ENCODE data around the gene WRAP53.
"Not testable (repeated sequence)": the region's sequence is repeated elsewhere in the genome, so short reads cannot be mapped to it uniquely, and the experiment has no call there.

The WRAP53 gene
- 7.4 to 13.0 (median 10.3) reads per million in 3 donors for total RNA-seq

DNA sequence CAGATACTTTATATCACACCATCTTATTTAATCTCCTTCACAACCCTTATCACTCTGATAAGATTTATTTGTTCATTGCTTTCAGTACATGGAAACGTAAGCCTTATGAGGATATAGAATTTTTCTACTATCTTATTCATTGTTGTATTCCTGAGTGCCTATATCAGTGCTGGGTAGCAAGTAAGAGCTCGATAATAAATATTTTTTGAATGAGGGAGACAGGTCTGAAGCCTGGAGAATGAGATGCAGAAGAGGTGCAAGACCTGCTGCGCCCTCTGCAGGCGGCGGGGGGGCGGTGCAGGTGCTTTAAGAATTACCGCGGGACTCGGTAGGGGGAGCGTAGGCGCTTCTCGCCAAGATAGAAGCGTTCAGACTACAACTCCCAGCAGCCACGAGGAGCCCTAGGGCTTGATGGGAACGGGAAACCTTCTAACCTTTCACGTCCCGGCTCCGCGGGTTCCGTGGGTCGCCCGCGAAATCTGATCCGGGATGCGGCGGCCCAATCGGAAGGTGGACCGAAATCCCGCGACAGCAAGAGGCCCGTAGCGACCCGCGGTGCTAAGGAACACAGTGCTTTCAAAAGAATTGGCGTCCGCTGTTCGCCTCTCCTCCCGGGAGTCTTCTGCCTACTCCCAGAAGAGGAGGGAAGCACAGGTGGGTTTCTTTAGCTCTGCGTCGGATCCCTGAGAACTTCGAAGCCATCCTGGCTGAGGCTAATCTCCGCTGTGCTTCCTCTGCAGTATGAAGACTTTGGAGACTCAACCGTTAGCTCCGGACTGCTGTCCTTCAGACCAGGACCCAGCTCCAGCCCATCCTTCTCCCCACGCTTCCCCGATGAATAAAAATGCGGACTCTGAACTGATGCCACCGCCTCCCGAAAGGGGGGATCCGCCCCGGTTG lies at the start of gene WRAP53:
TSS of gene WRAP53 (plus strand) at position 570 of the 900 bp plus-strand sequence. CDS start at position 742, 172 bp downstream.
- no peaks in the 10 kb centered on the region for H3K36me3 ChIP-seq (ENCODE audit: control insufficient read depth, insufficient read depth, low read length)
- peaks cover 29% of the 10 kb centered on the region for H3K4me1 ChIP-seq (ENCODE audit: control insufficient read depth, insufficient read depth, low read length, poor library complexity, severe bottlenecking)
- peak within 1 kb of the TSS; percentile 98 for H3K27ac ChIP-seq (ENCODE audit: insufficient read depth, low read length, poor library complexity, severe bottlenecking)
- peak within 1 kb of the TSS; percentile 97 for H3K4me3 ChIP-seq (ENCODE audit: insufficient read depth, low read depth, low read length, poor library complexity, severe bottlenecking)
- peak; percentile 87 to 92 (median 92) for DNase-seq
- H3K9me3 ChIP-seq (ENCODE audit: control insufficient read depth, low read length): no peaks in the 10 kb centered on the region
- H3K27me3 ChIP-seq (replicated peaks; ENCODE audit: control insufficient read depth, insufficient read depth, low read length, poor library complexity, severe bottlenecking): no peaks in the 10 kb centered on the region

DNA sequence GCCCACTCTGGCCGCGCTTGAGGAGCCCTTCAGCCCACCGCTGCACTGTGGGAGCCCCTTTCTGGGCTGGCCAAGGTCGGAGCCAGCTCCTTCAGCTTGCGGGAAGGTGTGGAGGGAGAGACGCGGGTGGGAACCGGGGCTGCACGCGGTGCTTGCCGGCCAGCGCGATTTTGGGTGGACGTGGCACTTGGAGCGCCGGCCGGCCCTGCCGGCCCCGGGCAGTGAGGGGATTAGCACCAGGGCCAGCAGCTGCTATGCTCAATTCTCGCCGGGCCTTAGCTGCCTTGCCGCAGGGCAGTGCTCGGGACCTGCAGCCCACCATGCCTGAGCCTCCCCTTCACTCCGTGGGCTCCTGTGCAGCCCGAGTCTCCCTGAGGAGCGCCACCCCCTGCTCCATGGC lies 47.5 kb upstream of the WRAP53 start:
- Histone ChIP-seq H3K27me3 (replicated peaks; ENCODE audit: control insufficient read depth, insufficient read depth, low read length, poor library complexity, severe bottlenecking) (no peaks in the 10 kb centered on the region), H3K27ac (ENCODE audit: insufficient read depth, low read length, poor library complexity, severe bottlenecking) (no peak overlapping the region), H3K36me3 (ENCODE audit: control insufficient read depth, insufficient read depth, low read length) (no peaks in the 10 kb centered on the region), H3K9me3 (ENCODE audit: control insufficient read depth, low read length) (no peaks in the 10 kb centered on the region), H3K4me1 (ENCODE audit: control insufficient read depth, insufficient read depth, low read length, poor library complexity, severe bottlenecking) (no peaks in the 10 kb centered on the region), H3K4me3 (ENCODE audit: insufficient read depth, low read depth, low read length, poor library complexity, severe bottlenecking) (no peak overlapping the region)
- no peak for DNase-seq

DNA sequence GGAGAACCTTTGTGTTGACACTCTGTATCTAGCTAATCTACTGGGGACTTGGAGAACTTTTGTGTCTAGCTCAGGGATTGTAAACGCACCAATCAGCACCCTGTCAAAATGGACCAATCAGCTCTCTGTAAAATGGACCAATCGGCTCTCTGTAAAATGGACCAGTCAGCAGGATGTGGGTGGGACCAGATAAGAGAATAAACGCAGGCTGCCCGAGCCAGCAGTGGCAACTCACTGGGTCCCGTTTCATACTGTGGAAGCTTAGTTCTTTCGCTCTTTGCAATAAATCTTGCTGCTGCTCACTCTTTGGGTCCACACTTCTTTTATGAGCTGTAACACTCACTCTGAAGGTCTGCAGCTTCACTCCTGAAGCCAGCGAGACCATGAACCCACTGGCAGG lies 46.6 kb upstream of the WRAP53 start:
- peak in 1 of 3 donors; percentile 17 for DNase-seq
- not testable (repeated sequence) for H3K27me3 ChIP-seq (replicated peaks; ENCODE audit: control insufficient read depth, insufficient read depth, low read length, poor library complexity, severe bottlenecking)

DNA sequence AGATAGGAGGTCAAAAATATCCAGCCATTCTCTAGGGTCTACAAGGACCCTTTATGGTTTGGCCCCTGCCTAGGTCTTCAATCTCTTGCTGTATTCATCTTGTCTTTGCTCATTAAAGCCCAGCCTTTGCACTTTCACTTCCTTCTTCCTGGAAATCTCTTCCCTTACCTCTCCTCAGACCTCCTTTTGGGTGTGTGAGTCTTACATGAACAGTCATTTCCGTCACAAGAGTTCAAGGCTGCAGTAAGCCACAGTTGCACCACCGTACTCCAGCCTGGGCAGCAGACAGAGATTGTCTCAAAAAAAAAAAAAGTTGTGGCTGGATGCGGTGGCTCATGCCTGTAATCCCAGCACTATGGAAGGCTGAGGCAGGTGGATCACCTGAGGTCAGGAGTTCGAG lies 43.5 kb upstream of the WRAP53 start:
- Histone ChIP-seq H3K9me3 (ENCODE audit: control insufficient read depth, low read length) (no peaks in the 10 kb centered on the region), H3K27me3 (replicated peaks; ENCODE audit: control insufficient read depth, insufficient read depth, low read length, poor library complexity, severe bottlenecking) (peaks cover 1% of the 10 kb centered on the region), H3K4me3 (ENCODE audit: insufficient read depth, low read depth, low read length, poor library complexity, severe bottlenecking) (no peak overlapping the region), H3K27ac (ENCODE audit: insufficient read depth, low read length, poor library complexity, severe bottlenecking) (no peak overlapping the region), H3K4me1 (ENCODE audit: control insufficient read depth, insufficient read depth, low read length, poor library complexity, severe bottlenecking) (peaks cover under 1% of the 10 kb centered on the region), H3K36me3 (ENCODE audit: control insufficient read depth, insufficient read depth, low read length) (no peaks in the 10 kb centered on the region)
- DNase-seq: no peak

More for the DNA sequence above, 46.6 kb upstream of the WRAP53 start:
- not testable (repeated sequence) for H3K36me3 ChIP-seq (ENCODE audit: control insufficient read depth, insufficient read depth, low read length); H3K4me1 ChIP-seq (ENCODE audit: control insufficient read depth, insufficient read depth, low read length, poor library complexity, severe bottlenecking); H3K9me3 ChIP-seq (ENCODE audit: control insufficient read depth, low read length); H3K4me3 ChIP-seq (ENCODE audit: insufficient read depth, low read depth, low read length, poor library complexity, severe bottlenecking); H3K27ac ChIP-seq (ENCODE audit: insufficient read depth, low read length, poor library complexity, severe bottlenecking)

DNA sequence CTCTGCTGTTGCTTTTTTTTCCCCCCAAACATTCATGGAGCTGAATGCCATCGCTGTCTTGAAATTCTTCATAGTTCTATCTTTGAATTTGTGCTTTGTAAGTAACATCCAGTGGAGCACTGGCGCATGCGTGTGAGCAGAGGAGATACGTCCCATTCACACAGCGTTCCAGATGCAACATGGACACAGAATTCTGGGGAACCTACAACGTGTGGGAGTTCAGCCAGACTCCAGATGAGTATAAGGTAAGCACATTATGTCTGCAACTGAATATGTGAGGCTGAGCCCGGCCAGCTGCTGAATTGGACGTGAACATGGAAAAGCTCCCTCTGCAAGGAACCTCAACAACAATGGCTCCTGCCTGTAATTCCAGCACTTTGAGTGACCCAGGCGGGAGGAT lies 41.8 kb upstream of the WRAP53 start:
- H3K27me3 ChIP-seq (replicated peaks; ENCODE audit: control insufficient read depth, insufficient read depth, low read length, poor library complexity, severe bottlenecking): peaks cover 17% of the 10 kb centered on the region
- peaks cover 16% of the 10 kb centered on the region for H3K4me1 ChIP-seq (ENCODE audit: control insufficient read depth, insufficient read depth, low read length, poor library complexity, severe bottlenecking)
- no peaks in the 10 kb centered on the region for H3K9me3 ChIP-seq (ENCODE audit: control insufficient read depth, low read length)
- H3K4me3 ChIP-seq (ENCODE audit: insufficient read depth, low read depth, low read length, poor library complexity, severe bottlenecking): no peak overlapping the region
- DNase-seq: no peak
- no peaks in the 10 kb centered on the region for H3K36me3 ChIP-seq (ENCODE audit: control insufficient read depth, insufficient read depth, low read length)
- no peak overlapping the region for H3K27ac ChIP-seq (ENCODE audit: insufficient read depth, low read length, poor library complexity, severe bottlenecking)

DNA sequence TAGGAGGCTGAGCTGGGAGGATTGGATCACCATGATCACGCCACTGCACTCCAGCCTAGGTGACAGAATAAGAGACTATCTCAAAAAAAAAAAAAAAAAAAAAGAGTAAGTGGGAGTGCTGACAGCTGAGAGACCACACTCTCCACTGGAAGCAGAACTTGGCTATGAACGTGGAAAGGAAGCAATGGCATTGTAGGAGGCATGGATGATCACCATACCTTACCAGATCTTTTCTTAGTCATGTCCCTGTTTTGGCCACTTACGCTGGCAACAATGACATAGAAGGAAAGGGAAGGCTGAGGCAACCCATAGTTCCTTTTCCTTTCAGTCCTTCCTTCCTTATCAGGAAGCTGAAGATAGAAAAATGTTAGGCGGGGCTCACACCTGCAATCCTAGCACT lies 41.3 kb upstream of the WRAP53 start:
- H3K4me3 ChIP-seq (ENCODE audit: insufficient read depth, low read depth, low read length, poor library complexity, severe bottlenecking): no peak overlapping the region
- no peak for DNase-seq
- no peaks in the 10 kb centered on the region for H3K36me3 ChIP-seq (ENCODE audit: control insufficient read depth, insufficient read depth, low read length)
- no peak overlapping the region for H3K27ac ChIP-seq (ENCODE audit: insufficient read depth, low read length, poor library complexity, severe bottlenecking)
- H3K27me3 ChIP-seq (replicated peaks; ENCODE audit: control insufficient read depth, insufficient read depth, low read length, poor library complexity, severe bottlenecking): peaks cover 23% of the 10 kb centered on the region
- H3K4me1 ChIP-seq (ENCODE audit: control insufficient read depth, insufficient read depth, low read length, poor library complexity, severe bottlenecking): peaks cover 19% of the 10 kb centered on the region
- no peaks in the 10 kb centered on the region for H3K9me3 ChIP-seq (ENCODE audit: control insufficient read depth, low read length)

DNA sequence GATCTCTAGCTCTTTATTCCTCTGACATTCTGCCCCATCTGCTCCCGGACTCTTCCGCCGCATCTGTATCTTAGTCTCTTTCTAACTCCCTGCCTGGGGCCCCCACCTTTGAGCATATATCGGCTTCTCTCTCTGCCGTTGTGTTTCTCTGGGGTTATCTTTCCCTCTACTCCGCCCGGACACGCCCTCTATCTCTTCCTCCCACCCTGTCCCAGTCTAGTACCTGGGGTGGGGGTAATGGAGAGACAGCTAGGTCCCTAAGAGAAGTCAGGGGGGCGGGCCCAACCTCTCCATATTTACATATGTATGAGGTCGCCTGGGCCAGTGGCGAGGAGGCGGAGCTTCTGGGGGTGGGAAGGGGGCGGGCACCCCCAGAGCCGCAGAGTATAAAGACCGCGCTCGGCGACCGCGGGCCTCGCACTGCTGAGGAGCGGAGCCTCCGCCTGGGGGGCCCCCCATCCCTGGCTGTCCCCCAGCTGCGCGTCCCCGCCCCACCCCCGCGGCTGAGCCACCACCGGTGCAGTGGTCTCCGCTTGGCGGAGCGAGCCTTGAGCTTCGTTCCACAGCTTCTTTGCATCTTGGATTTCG lies 37.7 kb upstream of the WRAP53 start, which contains the start of gene ATP1B2:
TSS of gene ATP1B2 (plus strand) at position 418 of the 588 bp plus-strand sequence. CDS start 593 bp downstream, outside the sequence.
- Histone ChIP-seq H3K27me3 (replicated peaks; ENCODE audit: control insufficient read depth, insufficient read depth, low read length, poor library complexity, severe bottlenecking) (peaks cover 28% of the 10 kb centered on the region), H3K27ac (ENCODE audit: insufficient read depth, low read length, poor library complexity, severe bottlenecking) (no peak within 1 kb of the TSS)
- peak; percentile 67 to 77 (median 70) for DNase-seq

DNA sequence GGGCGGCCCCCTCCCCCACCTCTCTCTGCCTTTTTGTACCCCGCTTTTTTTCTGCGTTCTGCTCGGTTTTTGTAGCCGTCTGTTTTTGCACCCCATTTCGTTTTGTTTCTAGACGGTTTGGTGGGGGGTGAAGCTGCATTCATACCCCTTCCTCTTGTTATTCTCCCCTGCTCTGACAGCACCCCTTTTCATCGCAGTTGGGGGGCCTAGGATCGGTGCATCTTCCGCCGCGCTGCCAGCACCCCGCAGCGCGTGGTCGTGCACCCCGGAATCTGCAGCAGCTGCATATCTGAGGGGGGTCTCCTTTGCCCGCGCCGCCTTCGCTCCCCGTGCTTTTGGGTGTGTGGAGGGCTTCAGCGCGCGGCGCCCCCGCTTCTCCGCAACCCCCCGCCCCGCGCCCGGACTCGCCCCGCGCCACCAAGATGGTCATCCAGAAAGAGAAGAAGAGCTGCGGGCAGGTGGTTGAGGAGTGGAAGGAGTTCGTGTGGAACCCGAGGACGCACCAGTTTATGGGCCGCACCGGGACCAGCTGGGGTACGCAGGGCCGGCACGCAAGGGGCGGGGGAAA lies 37.1 kb upstream of the WRAP53 start:
- peaks cover 19% of the 10 kb centered on the region for H3K4me1 ChIP-seq (ENCODE audit: control insufficient read depth, insufficient read depth, low read length, poor library complexity, severe bottlenecking)
- no peaks in the 10 kb centered on the region for H3K9me3 ChIP-seq (ENCODE audit: control insufficient read depth, low read length)
- H3K27ac ChIP-seq (ENCODE audit: insufficient read depth, low read length, poor library complexity, severe bottlenecking): no peak overlapping the region
- H3K4me3 ChIP-seq (ENCODE audit: insufficient read depth, low read depth, low read length, poor library complexity, severe bottlenecking): peak overlapping the region; percentile 64
- H3K27me3 ChIP-seq (replicated peaks; ENCODE audit: control insufficient read depth, insufficient read depth, low read length, poor library complexity, severe bottlenecking): peaks cover 28% of the 10 kb centered on the region
- H3K36me3 ChIP-seq (ENCODE audit: control insufficient read depth, insufficient read depth, low read length): no peaks in the 10 kb centered on the region
- DNase-seq: no peak

More for the DNA sequence above, 37.7 kb upstream of the WRAP53 start, which contains the start of gene ATP1B2:
- peak within 1 kb of the TSS; percentile 64 for H3K4me3 ChIP-seq (ENCODE audit: insufficient read depth, low read depth, low read length, poor library complexity, severe bottlenecking)
- no peaks in the 10 kb centered on the region for H3K9me3 ChIP-seq (ENCODE audit: control insufficient read depth, low read length)
- peaks cover 19% of the 10 kb centered on the region for H3K4me1 ChIP-seq (ENCODE audit: control insufficient read depth, insufficient read depth, low read length, poor library complexity, severe bottlenecking)
- H3K36me3 ChIP-seq (ENCODE audit: control insufficient read depth, insufficient read depth, low read length): no peaks in the 10 kb centered on the region

DNA sequence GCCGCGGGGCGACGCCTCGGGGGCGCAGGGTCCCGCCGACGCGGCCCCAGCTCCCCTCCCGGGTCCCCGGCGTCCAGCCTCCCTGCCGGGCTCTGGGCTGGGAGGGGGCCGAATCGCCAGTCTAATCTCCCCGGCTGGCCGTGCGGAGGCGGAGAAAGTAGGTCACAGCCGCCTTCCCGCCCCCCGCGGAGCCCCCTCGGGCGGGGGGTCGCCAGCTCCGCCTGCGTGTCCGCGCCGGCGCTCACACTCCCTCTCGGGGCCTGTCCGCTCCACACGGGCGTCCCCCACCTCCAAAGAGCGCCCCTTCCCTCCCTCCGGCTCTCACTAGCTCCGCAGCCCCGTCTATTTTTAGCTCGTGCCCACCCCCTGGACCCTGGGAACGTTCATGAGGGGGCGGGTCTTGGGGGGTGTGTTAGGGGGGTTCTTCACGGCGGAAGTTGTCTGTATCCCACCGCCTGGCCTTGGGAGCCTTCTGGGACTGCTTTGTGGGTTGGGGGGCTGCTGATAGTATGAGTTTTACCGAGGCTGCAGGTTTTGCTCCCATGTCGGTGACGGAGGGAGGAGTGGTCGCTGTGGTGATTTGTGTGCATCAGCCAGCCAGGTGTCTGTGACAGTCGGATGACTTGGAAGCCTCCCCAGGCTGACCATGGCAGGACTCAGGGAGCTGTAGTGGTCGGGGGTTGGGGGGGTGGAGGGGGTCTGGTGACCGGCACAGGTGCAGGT lies 36.5 kb upstream of the WRAP53 start:
- H3K27me3 ChIP-seq (replicated peaks; ENCODE audit: control insufficient read depth, insufficient read depth, low read length, poor library complexity, severe bottlenecking): peaks cover 28% of the 10 kb centered on the region
- peak overlapping the region; percentile 64 for H3K4me3 ChIP-seq (ENCODE audit: insufficient read depth, low read depth, low read length, poor library complexity, severe bottlenecking)
- no peak for DNase-seq
- H3K9me3 ChIP-seq (ENCODE audit: control insufficient read depth, low read length): no peaks in the 10 kb centered on the region
- peaks cover 19% of the 10 kb centered on the region for H3K4me1 ChIP-seq (ENCODE audit: control insufficient read depth, insufficient read depth, low read length, poor library complexity, severe bottlenecking)
- H3K36me3 ChIP-seq (ENCODE audit: control insufficient read depth, insufficient read depth, low read length): no peaks in the 10 kb centered on the region
- no peak overlapping the region for H3K27ac ChIP-seq (ENCODE audit: insufficient read depth, low read length, poor library complexity, severe bottlenecking)
